Smooth muscle cell (in vitro differentiated cells): Measurements from ENCODE around the gene SULT4A1. TPM values are rescaled to one million over a fixed set of nuclear protein-coding genes. Genes with fewer than 3 reads are reported as not detected.

Source experiments
- DNase-seq: peaks from one replicate; lab custom pipeline; 2025; ENCODE audit not compliant: unreplicated experiment; lab: John Stamatoyannopoulos, UW
- H2AFZ ChIP-seq: fragments of 200-600 bp; sonication (generic); 2 replicates; pipeline ENCODE4 v1.6.0; 2016; ENCODE audit warnings: antibody characterized with exemption, low read depth, mild to moderate bottlenecking
- H3F3A ChIP-seq: fragments of 200-600 bp; sonication (generic); 2 replicates; pipeline ENCODE4 v1.6.0; 2017; ENCODE audit warnings: antibody characterized with exemption, low read depth
- H3K27ac ChIP-seq: fragments of 200-600 bp; sonication (generic); 2 replicates; pipeline ENCODE4 v1.5.1; 2016; ENCODE audit warnings: low read depth, mild to moderate bottlenecking
- H3K27me3 ChIP-seq: fragments of 200-600 bp; sonication (generic); 2 replicates; pipeline ENCODE4 v1.6.1; 2016; ENCODE audit warnings: low read depth, mild to moderate bottlenecking
- H3K36me3 ChIP-seq: fragments of 200-600 bp; sonication (generic); 2 replicates; pipeline ENCODE4 v1.5.1; 2016; ENCODE audit warnings: low read depth
- H3K4me1 ChIP-seq: fragments of 200-600 bp; sonication (generic); 2 replicates; pipeline ENCODE4 v1.5.1; 2016; ENCODE audit warnings: low read depth
- H3K4me2 ChIP-seq: fragments of 200-600 bp; sonication (generic); 2 replicates; pipeline ENCODE4 v1.6.0; 2016; ENCODE audit warnings: mild to moderate bottlenecking
- H3K4me3 ChIP-seq: fragments of 200-600 bp; sonication (generic); 2 replicates; pipeline ENCODE4 v1.5.1; 2016; ENCODE audit warnings: mild to moderate bottlenecking
- H3K79me2 ChIP-seq: fragments of 200-600 bp; sonication (generic); 2 replicates; pipeline ENCODE4 v1.6.0; 2016; ENCODE audit warnings: low read depth, mild to moderate bottlenecking
- H3K9ac ChIP-seq: fragments of 200-600 bp; sonication (generic); 2 replicates; pipeline ENCODE4 v1.6.0; 2016; ENCODE audit warnings: low read depth
- H3K9me3 ChIP-seq: fragments of 200-600 bp; sonication (generic); replicated peaks from 2 replicates; pipeline ENCODE4 v1.5.1; 2016; ENCODE audit warnings: low read depth
- H4K20me1 ChIP-seq: fragments of 200-600 bp; sonication (generic); 2 replicates; pipeline ENCODE4 v1.6.0; 2016; ENCODE audit warnings: low read depth
- CTCF ChIP-seq: fragments of 200-600 bp; sonication (generic); IDR thresholded peaks from 2 replicates; pipeline ENCODE4 v1.5.1; 2017; ENCODE audit warnings: borderline replicate concordance, mild to moderate bottlenecking, antibody characterized with exemption; ENCODE audit not compliant: insufficient read depth, poor library complexity, severe bottlenecking
- WGBS: methylation state at CpG from one replicate; pipeline ENCODE4 v1.1.7; 2016; ENCODE audit warnings: low lambda C conversion rate; 5-methylcytosine and 5-hydroxymethylcytosine counted together
- polyA plus RNA-seq: library from polyadenylated mRNA; unstranded; fragments of >200 nt; fragmentation: Nextera tagmentation; extraction: Ambion mirVana; gene quantifications from 2 replicates; pipeline ENCODE4 v1.2.1, GENCODE V29; 2016
- total RNA-seq: library from RNA; depleted of rRNA; stranded (reverse); fragments of >200 nt; gene quantifications from 2 replicates; pipeline ENCODE4 v1.2.3, GENCODE V29; 2014

Gene SULT4A1
- total RNA-seq (2.6 and 2.7 TPM in 2 replicates), polyA plus RNA-seq (4.9 and 5.0 TPM in 2 replicates)

- Histone ChIP-seq H3F3A (no peaks in the 10 kb centered on the region), H3K27ac (no peak within 1 kb of the TSS), H3K36me3 (no peaks in the 10 kb centered on the region), H3K9me3 (no peaks in the 10 kb centered on the region), H4K20me1 (peaks cover 8% of the 10 kb centered on the region), H3K4me2 (peak within 1 kb of the TSS; percentile 86), H2AFZ (peak within 1 kb of the TSS; percentile 79), H3K4me3 (peak within 1 kb of the TSS; percentile 54), H3K27me3 (no peaks in the 10 kb centered on the region), H3K4me1 (no peaks in the 10 kb centered on the region), H3K79me2 (no peaks in the 10 kb centered on the region), H3K9ac (no peak within 1 kb of the TSS)
- WGBS, result 5% methylated on average over 88 of the region's 121 CpGs
- no peak for TF ChIP-seq CTCF
- DNase-seq, result no peak
These were observed at the start of gene SULT4A1 for GRCh38 chr22:43862074-43862881. Gene SULT4A1 (minus strand): TSS chr22:43862513. CDS start chr22:43862382, 131 bp downstream.

DNA sequence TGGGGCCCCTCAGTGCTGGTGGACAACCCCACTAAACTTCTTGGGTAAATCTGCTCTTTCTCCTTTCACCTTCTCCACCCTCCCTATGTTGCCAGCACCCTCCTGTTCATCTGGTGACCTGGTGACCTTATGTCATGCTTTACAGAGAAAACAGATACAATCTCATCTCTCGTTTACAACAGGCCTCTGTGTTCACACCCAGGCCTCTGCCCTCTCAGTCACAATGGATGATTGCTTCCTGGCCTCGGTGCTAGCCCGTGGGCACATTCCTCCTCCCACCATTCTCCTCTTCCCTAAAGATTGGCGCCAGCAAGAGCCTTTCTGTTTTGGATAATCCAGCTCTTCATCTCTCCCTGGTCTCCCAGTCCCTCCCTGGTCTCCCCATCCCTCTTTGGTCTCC is 49.0 kb upstream of the SULT4A1 start:
- Histone ChIP-seq H3F3A (no peaks in the 10 kb centered on the region), H3K4me1 (no peaks in the 10 kb centered on the region), H3K9ac (no peak overlapping the region), H3K9me3 (no peaks in the 10 kb centered on the region), H3K36me3 (no peaks in the 10 kb centered on the region), H2AFZ (no peak overlapping the region), H3K4me3 (no peak overlapping the region), H3K27ac (no peak overlapping the region), H3K79me2 (no peaks in the 10 kb centered on the region), H3K4me2 (no peak overlapping the region), H3K27me3 (peaks cover 9% of the 10 kb centered on the region), H4K20me1 (no peaks in the 10 kb centered on the region)
- no peak for TF ChIP-seq CTCF
- WGBS, result 53% methylated on average over 4 of the region's 4 CpGs
- DNase-seq, result no peak

GRCh38 chr22:43910178-43910695 is 47.9 kb upstream of the SULT4A1 start:
- no peaks in the 10 kb centered on the region for H3K4me1 ChIP-seq
- no peaks in the 10 kb centered on the region for H3K79me2 ChIP-seq
- H3K4me3 ChIP-seq, result no peak overlapping the region
- no peaks in the 10 kb centered on the region for H3K9me3 ChIP-seq
- no peak overlapping the region for H2AFZ ChIP-seq
- H3K9ac ChIP-seq, result no peak overlapping the region
- no peak overlapping the region for H3K4me2 ChIP-seq
- no peak for TF ChIP-seq CTCF
- H3K36me3 ChIP-seq, result no peaks in the 10 kb centered on the region
- H3K27me3 ChIP-seq, result peaks cover 9% of the 10 kb centered on the region
- no peak overlapping the region for H3K27ac ChIP-seq
- no peak for DNase-seq
- no peaks in the 10 kb centered on the region for H4K20me1 ChIP-seq
- no peaks in the 10 kb centered on the region for H3F3A ChIP-seq
- 71% methylated on average over 5 of the region's 6 CpGs for WGBS

- no peak overlapping the region for H3K4me2 ChIP-seq
- H3K27me3 ChIP-seq, result peaks cover 9% of the 10 kb centered on the region
- no peaks in the 10 kb centered on the region for H3K79me2 ChIP-seq
- H3K36me3 ChIP-seq, result no peaks in the 10 kb centered on the region
- no peaks in the 10 kb centered on the region for H4K20me1 ChIP-seq
- H3K9me3 ChIP-seq, result no peaks in the 10 kb centered on the region
- TF ChIP-seq CTCF, result no peak
- H3K4me3 ChIP-seq, result no peak overlapping the region
- H3F3A ChIP-seq, result no peaks in the 10 kb centered on the region
- no peak overlapping the region for H2AFZ ChIP-seq
- H3K9ac ChIP-seq, result no peak overlapping the region
- H3K27ac ChIP-seq, result no peak overlapping the region
- no peaks in the 10 kb centered on the region for H3K4me1 ChIP-seq
- WGBS, result 100% methylated on average over 1 of the region's 1 CpG
- no peak for DNase-seq
These were observed 47.4 kb upstream of the SULT4A1 start for GRCh38 chr22:43909708-43910107.
